Liver (tissue), 9 donors: ENCODE measurements around the gene BOD1L2. TPM values are rescaled to one million over a fixed set of nuclear protein-coding genes. Genes with fewer than 3 reads are reported as not detected.

Experiments
- DNase-seq: peaks from one replicate; pipeline ENCODE4 v3.0.0-alpha.2; 2017; ENCODE audit warnings: low spot score
- H3K27ac ChIP-seq, 2 donors: one replicate each; pipeline ENCODE4 v1.7.0; 2013; ENCODE audit warnings: inconsistent platforms in 2 of 2, low read length in 2 of 2, control low read depth in 1 of 2, low read depth in 1 of 2, mild to moderate bottlenecking in 1 of 2
- H3K27me3 ChIP-seq, 4 donors: one replicate each; pipeline versions ENCODE4 v1.6.1 to v1.7.0; 2013; ENCODE audit warnings: low read length in 3 of 4, inconsistent platforms in 1 of 4, mild to moderate bottlenecking in 1 of 4, moderate library complexity in 1 of 4; ENCODE audit not compliant: control insufficient read depth in 4 of 4, insufficient read depth in 4 of 4
- H3K36me3 ChIP-seq, 4 donors: one replicate each; pipeline versions ENCODE4 v1.6.1 to v1.7.0; 2013; ENCODE audit warnings: low read length in 3 of 4, mild to moderate bottlenecking in 3 of 4, low read depth in 1 of 4, moderate library complexity in 1 of 4; ENCODE audit not compliant: control insufficient read depth in 4 of 4, insufficient read depth in 3 of 4
- H3K4me1 ChIP-seq, 4 donors: one replicate each; pipeline versions ENCODE4 v1.6.1 to v1.7.0; 2013; ENCODE audit warnings: low read length in 3 of 4, mild to moderate bottlenecking in 3 of 4, moderate library complexity in 1 of 4; ENCODE audit not compliant: control insufficient read depth in 4 of 4, insufficient read depth in 4 of 4
- H3K4me3 ChIP-seq, 3 donors: one replicate each; pipeline versions ENCODE4 v1.6.1 to v1.7.0; 2013; ENCODE audit warnings: low read length in 3 of 3, control low read depth in 1 of 3, low read depth in 1 of 3, mild to moderate bottlenecking in 1 of 3
- H3K9ac ChIP-seq, 2 donors: one replicate each; pipeline ENCODE4 v1.7.0; 2013; ENCODE audit warnings: low read length in 2 of 2, mild to moderate bottlenecking in 2 of 2, moderate library complexity in 2 of 2, control low read depth in 1 of 2, low read depth in 1 of 2
- H3K9me3 ChIP-seq, 4 donors: one replicate each; pipeline versions ENCODE4 v1.6.1 to v1.7.0; 2013; ENCODE audit warnings: low read length in 3 of 4; ENCODE audit not compliant: control insufficient read depth in 4 of 4
- FOXA1 ChIP-seq: IDR thresholded peaks from 2 replicates; pipeline ENCODE4 v1.6.1; 2016; ENCODE audit warnings: antibody characterized with exemption
- FOXA2 ChIP-seq: IDR thresholded peaks from 2 replicates; pipeline ENCODE4 v1.6.1; 2016; ENCODE audit warnings: antibody characterized with exemption
- GABPA ChIP-seq, 2 donors: IDR thresholded peaks in 1 of 2; conservative IDR thresholded peaks in 1 of 2; 2 replicates each; pipeline ENCODE4 v1.6.1; 2016; ENCODE audit warnings: antibody characterized with exemption in 2 of 2, mild to moderate bottlenecking in 1 of 2, moderate library complexity in 1 of 2
- HNF4A ChIP-seq, 2 donors: conservative IDR thresholded peaks; 2 replicates each; pipeline ENCODE4 v1.6.1; 2016; ENCODE audit warnings: antibody characterized with exemption in 2 of 2, mild to moderate bottlenecking in 2 of 2
- HNF4G ChIP-seq: IDR thresholded peaks from 2 replicates; pipeline ENCODE4 v1.6.1; 2016; ENCODE audit warnings: antibody characterized with exemption
- JUND ChIP-seq, 2 donors: IDR thresholded peaks; 2 replicates each; pipeline ENCODE4 v1.6.1; 2016; ENCODE audit warnings: antibody characterized with exemption in 2 of 2
- MAX ChIP-seq: IDR thresholded peaks from 2 replicates; pipeline ENCODE4 v1.6.1; 2016; ENCODE audit warnings: antibody characterized with exemption
- RAD21 ChIP-seq, 2 donors: IDR thresholded peaks; 2 replicates each; pipeline ENCODE4 v1.6.1; 2016; ENCODE audit warnings: antibody characterized with exemption in 2 of 2, mild to moderate bottlenecking in 2 of 2
- REST ChIP-seq: IDR thresholded peaks from 2 replicates; pipeline ENCODE4 v1.6.1; 2016; ENCODE audit warnings: antibody characterized with exemption, mild to moderate bottlenecking
- SP1 ChIP-seq: IDR thresholded peaks from 2 replicates; pipeline ENCODE4 v1.6.1; 2018; ENCODE audit warnings: antibody characterized with exemption, mild to moderate bottlenecking
- TAF1 ChIP-seq: conservative IDR thresholded peaks from 2 replicates; pipeline ENCODE4 v1.6.1; 2016; ENCODE audit warnings: antibody characterized with exemption, mild to moderate bottlenecking
- YY1 ChIP-seq: IDR thresholded peaks from 2 replicates; pipeline ENCODE4 v1.6.1; 2016; ENCODE audit warnings: antibody characterized with exemption, mild to moderate bottlenecking
- WGBS: extraction: QIAGEN DNeasy Blood & Tissue Kit; methylation state at CpG from one replicate; pipeline ENCODE4 v1.1.7; 2013; 5-methylcytosine and 5-hydroxymethylcytosine counted together
- polyA plus RNA-seq, 2 donors: library from polyadenylated mRNA; stranded (reverse) in 1 of 2; unstranded in 1 of 2; fragments of 200-250 nt in 1 of 2; fragments of >200 nt in 1 of 2; fragmentation: Nextera tagmentation in 1 of 2; extraction: Ambion mirVana in 1 of 2; gene quantifications; one replicate each; pipeline versions ENCODE4 v1.2.1 to v1.2.3, GENCODE V29; 2013 to 2015
- total RNA-seq, 2 donors: library from RNA; depleted of rRNA; stranded (reverse); fragments of >200 nt; gene quantifications; one replicate each; pipeline ENCODE4 v1.2.3, GENCODE V29; 2014
- donor health status: healthy.
- donor health status: healthy.
- donor health status: healthy.
- donor health status: healthy.
- donor health status: healthy.

The BOD1L2 gene
- total and polyA plus RNA-seq, 4 donors, result not detected

GRCh38 chr18:57143265-57143664 lies 3.6 kb upstream of the BOD1L2 start:
- no peak for DNase-seq
- no peak overlapping the region for H3K27ac ChIP-seq
- H3K4me3 ChIP-seq, result no peak overlapping the region
- peaks cover 0 to 14% (median 8%) of the 10 kb centered on the region in 4 donors for H3K4me1 ChIP-seq
- TF ChIP-seq FOXA2 (no peak), RAD21 (IDR thresholded peaks at IDR 0.05) (no peak), TAF1 (no peak), JUND (IDR thresholded peaks at IDR 0.05) (no peak), SP1 (no peak)
- 86% methylated on average over 1 of the region's 1 CpG for WGBS
- no peak overlapping the region for H3K9ac ChIP-seq
- H3K36me3 ChIP-seq, result no peaks in the 10 kb centered on the region
- no peaks in the 10 kb centered on the region for H3K27me3 ChIP-seq
- no peaks in the 10 kb centered on the region for H3K9me3 ChIP-seq

GRCh38 chr18:57148263-57148662 lies 1.4 kb downstream of the BOD1L2 start:
- no peaks in the 10 kb centered on the region for H3K36me3 ChIP-seq

GRCh38 chr18:57149051-57149450 lies 2.2 kb downstream of the BOD1L2 start:
- Histone ChIP-seq H3K9me3 (no peaks in the 10 kb centered on the region), H3K27me3 (no peaks in the 10 kb centered on the region), H3K27ac (no peak overlapping the region), H3K4me3 (no peak overlapping the region), H3K36me3 (no peaks in the 10 kb centered on the region), H3K4me1 (no peaks in the 10 kb centered on the region), H3K9ac (no peak overlapping the region)
- DNase-seq, result no peak
- TF ChIP-seq RAD21 (IDR thresholded peaks at IDR 0.05) (no peak), REST (no peak), SP1 (no peak), YY1 (no peak), HNF4G (no peak), HNF4A (conservative IDR thresholded peaks at IDR 0.05) (no peak)
- WGBS, result 86% methylated on average over 1 of the region's 1 CpG

More at GRCh38 chr18:57148263-57148662, 1.4 kb downstream of the BOD1L2 start:
- WGBS, result 66% methylated on average over 1 of the region's 1 CpG
- Histone ChIP-seq H3K9ac (no peak overlapping the region), H3K27me3 (no peaks in the 10 kb centered on the region), H3K4me1 (no peaks in the 10 kb centered on the region), H3K27ac (no peak overlapping the region), H3K4me3 (no peak overlapping the region), H3K9me3 (no peaks in the 10 kb centered on the region)
- no peak for DNase-seq
- TF ChIP-seq FOXA2, result no peak
- no peak for TF ChIP-seq SP1
- TF ChIP-seq HNF4G, result no peak
- no peak for TF ChIP-seq GABPA (IDR thresholded peaks at IDR 0.05 in 1 of 2, conservative IDR thresholded peaks at IDR 0.05 in 1 of 2)
- no peak for TF ChIP-seq FOXA1
- TF ChIP-seq HNF4A (conservative IDR thresholded peaks at IDR 0.05), result no peak
- no peak for TF ChIP-seq TAF1
- no peak for TF ChIP-seq MAX
